ENCODE measurements around the gene MINDY2. TPM values are rescaled to one million over a fixed set of nuclear protein-coding genes. Genes with fewer than 3 reads are reported as not detected.

MINDY2 gene
- total and polyA plus RNA-seq, 8 donors = 15.6 to 23.5 (median 16.8) TPM

GRCh38 chr15:58746174-58746573 is 24.9 kb upstream of the MINDY2 start:
- DNase-seq = no peak
- TF ChIP-seq, protein P1, sequence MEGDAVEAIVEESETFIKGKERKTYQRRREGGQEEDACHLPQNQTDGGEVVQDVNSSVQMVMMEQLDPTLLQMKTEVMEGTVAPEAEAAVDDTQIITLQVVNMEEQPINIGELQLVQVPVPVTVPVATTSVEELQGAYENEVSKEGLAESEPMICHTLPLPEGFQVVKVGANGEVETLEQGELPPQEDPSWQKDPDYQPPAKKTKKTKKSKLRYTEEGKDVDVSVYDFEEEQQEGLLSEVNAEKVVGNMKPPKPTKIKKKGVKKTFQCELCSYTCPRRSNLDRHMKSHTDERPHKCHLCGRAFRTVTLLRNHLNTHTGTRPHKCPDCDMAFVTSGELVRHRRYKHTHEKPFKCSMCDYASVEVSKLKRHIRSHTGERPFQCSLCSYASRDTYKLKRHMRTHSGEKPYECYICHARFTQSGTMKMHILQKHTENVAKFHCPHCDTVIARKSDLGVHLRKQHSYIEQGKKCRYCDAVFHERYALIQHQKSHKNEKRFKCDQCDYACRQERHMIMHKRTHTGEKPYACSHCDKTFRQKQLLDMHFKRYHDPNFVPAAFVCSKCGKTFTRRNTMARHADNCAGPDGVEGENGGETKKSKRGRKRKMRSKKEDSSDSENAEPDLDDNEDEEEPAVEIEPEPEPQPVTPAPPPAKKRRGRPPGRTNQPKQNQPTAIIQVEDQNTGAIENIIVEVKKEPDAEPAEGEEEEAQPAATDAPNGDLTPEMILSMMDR (IDR thresholded peaks at IDR 0.05) = no peak
- Histone ChIP-seq H3K9me3 (no peaks in the 10 kb centered on the region), H3K36me3 (no peaks in the 10 kb centered on the region), H3K4me1 (peaks cover 18 to 68% of the 10 kb centered on the region in 2 donors), H3K27me3 (no peaks in the 10 kb centered on the region), H3K4me3 (no peak overlapping the region), H3K27ac (no peak overlapping the region)
- intact Hi-C loops (cut with DNase I) = no loop called here
- ATAC-seq = no peak

GRCh38 chr15:58748040-58748851 is 22.9 kb upstream of the MINDY2 start:
- no peak for ATAC-seq
- H3K27me3 ChIP-seq = no peaks in the 10 kb centered on the region
- peak overlapping the region; percentile 96 to 98 for H3K27ac ChIP-seq
- H3K4me1 ChIP-seq = peaks cover 8 to 47% of the 10 kb centered on the region in 2 donors
- no peaks in the 10 kb centered on the region for H3K36me3 ChIP-seq
- peak in 1 of 4 donors; percentile 29 for DNase-seq
- no peaks in the 10 kb centered on the region for H3K9me3 ChIP-seq
- intact Hi-C loops (cut with DNase I) = no loop called here
- TF ChIP-seq, protein P1 (IDR thresholded peaks at IDR 0.05) = no peak
- H3K4me3 ChIP-seq = peak overlapping the region; percentile 80 to 85

- Histone ChIP-seq H3K27me3 (no peaks in the 10 kb centered on the region), H3K4me3 (peak overlapping the region; percentile 80 to 85), H3K4me1 (peaks cover 8 to 43% of the 10 kb centered on the region in 2 donors), H3K36me3 (no peaks in the 10 kb centered on the region), H3K9me3 (no peaks in the 10 kb centered on the region), H3K27ac (peak overlapping the region; percentile 96 to 98)
- peak; percentile 56 to 92 (median 56) for DNase-seq
- intact Hi-C loops (cut with DNase I) = no loop called here
- TF ChIP-seq, protein P1 (IDR thresholded peaks at IDR 0.05) = no peak
- ATAC-seq = peak; percentile 37
Measured at GRCh38 chr15:58748852-58749531, 22.1 kb upstream of the MINDY2 start.

DNA sequence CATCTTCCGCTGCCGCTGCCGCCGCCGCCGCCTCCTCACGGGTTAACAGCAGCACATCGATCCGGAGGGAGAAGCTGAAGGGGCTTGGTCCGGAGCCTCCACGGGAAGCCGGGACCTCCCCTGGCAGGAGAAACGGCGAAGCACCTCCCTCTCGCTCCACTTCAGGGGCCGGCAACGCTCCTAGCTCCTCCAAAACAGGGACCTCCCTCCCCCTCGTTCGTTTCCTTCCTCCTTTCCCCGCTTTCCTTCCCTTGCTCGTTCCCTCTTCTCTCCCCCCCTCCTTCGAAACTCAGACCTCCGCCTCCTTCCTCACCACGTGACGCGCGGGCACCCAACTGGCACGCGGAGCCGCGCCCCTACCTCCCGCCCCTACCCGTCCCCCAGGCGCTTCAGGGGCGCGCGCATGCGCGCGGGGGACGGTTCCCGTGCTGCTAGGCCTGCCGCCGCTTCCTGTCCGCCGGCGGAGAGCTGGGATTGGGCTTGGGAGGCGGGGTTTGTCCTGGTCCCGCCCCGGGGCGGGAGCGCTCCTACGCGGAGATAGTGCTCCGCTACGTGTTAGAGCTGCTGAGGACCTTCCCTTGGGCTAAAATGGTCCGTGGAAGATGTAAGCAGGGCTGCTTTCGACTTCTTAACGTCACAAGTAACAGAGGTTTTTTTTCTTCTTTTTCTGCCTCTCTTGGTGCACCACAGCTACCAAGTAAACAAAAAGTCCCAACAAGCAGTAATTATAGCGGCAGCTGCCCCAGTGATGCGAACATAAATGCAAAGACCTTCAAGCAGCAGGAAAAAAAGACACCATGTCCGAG is 21.4 kb upstream of the MINDY2 start, which contains the start of gene ADAM10:
ADAM10 (minus strand) TSS at position 176 of the 806 bp plus-strand sequence; CDS start at position 3, 173 bp downstream.
- Histone ChIP-seq H3K36me3 (no peaks in the 10 kb centered on the region), H3K27me3 (no peaks in the 10 kb centered on the region), H3K27ac (peak within 1 kb of the TSS; percentile 96 to 98), H3K9me3 (no peaks in the 10 kb centered on the region), H3K4me1 (peaks cover 8 to 40% of the 10 kb centered on the region in 2 donors), H3K4me3 (peak within 1 kb of the TSS; percentile 80 to 85)
- TF ChIP-seq, protein P1 (IDR thresholded peaks at IDR 0.05) = no peak
- DNase-seq (peak; percentile 99 to 100 (median 100)), ATAC-seq (peak; percentile 96)
- intact Hi-C loops (cut with DNase I) = no loop called here

Data from left lung (tissue), 10 donors.